ENCODE data around the gene FBXO28.

Gene FBXO28

DNA sequence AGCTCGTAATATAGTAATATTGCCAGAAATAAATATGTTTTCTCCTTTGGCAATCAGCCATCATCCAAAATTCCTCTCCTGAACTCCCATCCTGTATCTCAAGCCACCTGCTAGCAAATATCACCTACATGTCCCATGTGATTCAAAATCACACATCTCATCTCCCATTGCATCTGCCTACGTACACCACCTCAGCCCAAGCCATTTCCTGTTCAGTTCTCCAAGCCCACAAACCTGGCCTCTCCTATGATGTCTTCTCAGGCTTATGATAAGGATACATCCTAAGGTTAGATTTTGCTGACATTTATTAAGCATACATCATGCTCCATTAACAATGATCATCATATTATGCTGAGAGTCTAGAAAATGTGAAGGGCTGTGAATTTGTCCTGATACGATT, 37.2 kb downstream of the FBXO28 start:
- DNase-seq (ENCODE audit: low read depth in 2 of 2), result no peak

DNA sequence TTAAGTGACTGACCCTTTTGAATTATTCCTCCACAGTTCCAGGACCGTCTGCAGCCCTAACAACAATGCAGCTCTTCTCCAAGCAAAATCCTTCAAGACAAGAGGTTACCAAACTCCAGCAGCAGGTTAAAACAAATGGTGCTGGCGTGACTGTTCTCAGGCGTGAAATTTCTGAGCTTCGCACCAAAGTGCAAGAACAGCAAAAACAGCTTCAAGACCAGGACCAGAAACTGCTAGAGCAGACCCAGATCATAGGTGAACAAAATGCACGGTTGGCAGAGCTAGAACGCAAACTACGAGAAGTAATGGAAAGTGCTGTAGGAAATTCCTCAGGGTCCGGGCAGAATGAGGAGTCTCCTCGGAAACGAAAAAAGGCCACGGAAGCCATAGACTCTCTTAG, 43.4 kb downstream of the FBXO28 start:
- no peak for DNase-seq (ENCODE audit: low read depth in 2 of 2)

DNA sequence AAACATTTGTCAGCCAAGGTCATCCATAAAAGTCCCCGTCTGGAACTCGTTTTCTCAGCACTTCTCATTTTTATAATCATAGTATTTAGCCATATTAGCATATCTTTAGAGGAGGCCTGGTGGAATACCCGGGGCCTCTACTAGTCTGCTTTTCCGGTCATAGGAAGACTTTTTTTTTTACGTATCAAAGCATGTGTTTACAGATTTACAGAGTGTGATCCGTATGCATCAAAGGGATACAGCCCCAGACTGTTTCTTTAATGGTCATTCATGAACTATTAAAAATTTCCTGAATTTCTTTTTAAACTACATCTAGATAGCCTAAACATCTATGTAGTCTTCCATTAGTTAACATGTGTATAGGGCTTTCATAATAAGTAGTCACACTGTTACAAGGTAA, 45.6 kb downstream of the FBXO28 start:
- no peak for DNase-seq (ENCODE audit: low read depth in 2 of 2)

DNA sequence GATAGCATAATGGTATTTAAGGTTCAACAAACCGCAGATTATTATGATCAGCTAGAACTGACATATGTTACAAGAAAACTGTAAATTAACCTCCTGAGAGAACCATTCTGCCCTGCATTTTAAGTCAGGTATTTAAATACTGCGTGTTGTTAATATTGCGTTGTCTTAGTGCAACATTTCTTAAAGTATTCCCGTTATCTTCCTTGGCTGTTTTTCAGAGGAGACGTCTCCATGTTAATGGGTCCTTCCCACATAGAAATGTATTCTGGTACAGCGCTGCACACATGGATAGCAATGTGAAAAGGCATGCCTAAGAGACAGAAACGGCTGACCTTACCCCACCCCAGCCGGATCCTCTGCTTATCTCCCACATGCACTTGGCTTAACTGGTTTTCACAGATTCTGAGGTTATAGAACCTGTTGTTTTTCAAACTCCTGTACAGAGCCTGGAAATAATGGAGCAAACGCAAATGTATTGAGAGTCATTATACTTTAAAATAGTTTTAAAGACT, 46.3 kb downstream of the FBXO28 start:
- DNase-seq (ENCODE audit: low read depth in 2 of 2), result no peak

DNA sequence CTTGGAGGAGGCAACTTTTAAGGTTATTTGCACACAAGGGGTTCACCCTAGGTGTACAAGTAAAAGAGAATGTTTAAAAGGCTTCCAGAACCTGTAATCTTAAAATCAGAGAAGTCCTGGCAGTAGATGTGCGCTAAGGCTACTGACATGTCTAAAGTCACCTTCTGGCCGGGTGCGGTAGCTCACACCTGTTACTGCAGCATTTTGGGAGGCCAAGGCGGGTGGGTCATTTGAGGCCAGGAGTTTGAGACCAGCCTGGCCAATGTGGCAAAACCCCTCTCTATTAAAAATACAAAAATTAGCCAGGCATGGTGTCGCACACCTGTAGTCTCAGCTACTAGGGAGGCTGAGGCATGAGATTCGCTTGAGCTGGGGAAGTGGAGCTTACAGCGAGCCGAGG, 48.9 kb downstream of the FBXO28 start:
- no peak for DNase-seq (ENCODE audit: low read depth in 2 of 2)

DNA sequence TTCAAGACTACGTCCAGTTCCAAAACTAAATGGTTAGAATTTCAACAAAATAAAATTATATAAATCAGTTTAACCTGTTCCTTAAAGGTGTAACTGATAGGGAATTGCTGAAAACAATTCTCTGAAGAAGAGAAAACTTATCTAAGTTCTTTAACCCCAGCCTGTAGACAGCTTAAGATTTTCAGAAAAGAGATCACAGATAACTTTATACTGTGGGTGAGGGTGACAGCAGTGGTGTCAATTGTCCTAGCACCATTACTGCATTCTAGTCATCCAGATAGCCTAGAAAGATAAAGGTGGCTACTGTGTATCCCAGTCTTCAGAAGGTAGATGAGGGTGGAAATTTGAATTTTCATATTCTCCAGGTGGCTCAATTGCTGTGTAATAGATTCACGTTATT, 49.4 kb downstream of the FBXO28 start:
- no peak for DNase-seq (ENCODE audit: low read depth in 2 of 2)

DNA sequence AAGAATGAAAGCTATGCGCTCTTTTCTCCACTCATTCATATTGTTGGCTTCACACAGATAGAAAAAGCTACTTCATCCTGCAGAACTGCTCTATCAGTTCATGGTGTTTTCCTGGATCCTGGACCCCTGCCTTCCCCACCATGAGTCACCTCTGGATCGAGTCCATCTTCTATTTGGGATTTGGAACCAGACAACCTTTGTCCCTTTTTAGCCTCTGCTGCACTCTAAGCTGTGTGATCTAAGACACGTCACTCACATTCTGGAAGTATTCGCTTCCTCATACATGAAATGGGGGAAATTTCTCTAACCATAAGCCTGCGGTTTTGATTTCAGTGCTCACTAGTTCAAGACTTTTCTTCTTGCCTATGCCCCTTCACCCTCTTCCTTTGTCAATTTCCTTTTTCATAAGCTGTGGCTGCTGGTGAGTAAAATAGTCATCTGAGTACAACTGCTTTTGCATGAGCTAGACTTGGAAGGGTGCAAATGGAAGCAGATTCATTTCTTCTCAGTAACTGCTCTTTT, 55.0 kb downstream of the FBXO28 start:
- DNase-seq (ENCODE audit: low read depth in 2 of 2), result no peak

DNA sequence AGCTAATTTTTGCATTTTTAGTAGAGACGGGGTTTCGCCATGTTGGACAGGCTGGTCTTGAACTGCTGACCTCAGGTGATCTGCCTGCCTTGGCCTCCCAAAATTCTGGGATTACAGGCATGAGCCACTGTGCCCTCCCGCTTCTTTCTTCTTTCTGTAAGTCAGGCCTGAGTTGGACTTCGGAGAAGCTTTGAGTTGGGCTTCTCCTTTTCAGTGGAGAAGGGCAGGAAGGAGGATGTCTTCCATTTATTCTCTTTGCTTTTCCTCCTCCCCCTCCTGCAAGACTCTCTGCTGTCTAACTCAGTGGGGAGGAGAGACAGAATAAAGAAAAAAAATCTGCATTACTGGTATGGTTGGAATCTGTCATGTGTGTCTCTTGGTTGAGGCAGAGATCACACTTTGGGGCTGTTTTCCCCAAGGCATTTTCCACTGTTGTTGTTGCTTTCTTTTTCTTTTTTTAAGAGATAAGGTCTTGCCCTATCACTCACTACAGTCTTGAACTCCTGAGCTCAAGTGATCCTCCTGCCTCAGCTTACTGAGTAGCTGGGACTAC, 55.9 kb downstream of the FBXO28 start:
- no peak for DNase-seq (ENCODE audit: low read depth in 2 of 2)

DNA sequence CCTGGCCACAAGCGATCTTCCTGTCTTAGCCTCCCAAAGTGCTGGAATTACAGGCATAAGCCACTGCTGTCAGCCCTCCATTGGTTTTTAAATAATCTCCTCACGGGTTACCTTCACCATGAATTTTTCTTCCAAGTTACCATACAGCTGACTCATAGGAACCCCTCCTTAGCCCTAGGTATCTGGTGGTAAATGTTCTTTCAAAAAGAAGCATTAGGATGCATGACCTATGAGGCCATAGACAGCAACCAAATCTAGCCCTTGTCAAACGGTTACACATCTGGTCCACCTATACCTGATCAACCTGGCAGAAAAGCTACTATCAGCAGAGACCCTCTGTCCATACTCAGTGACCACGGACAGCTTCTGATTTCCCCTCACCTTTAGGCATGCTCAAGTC, 56.4 kb downstream of the FBXO28 start:
- DNase-seq (ENCODE audit: low read depth in 2 of 2), result no peak

DNA sequence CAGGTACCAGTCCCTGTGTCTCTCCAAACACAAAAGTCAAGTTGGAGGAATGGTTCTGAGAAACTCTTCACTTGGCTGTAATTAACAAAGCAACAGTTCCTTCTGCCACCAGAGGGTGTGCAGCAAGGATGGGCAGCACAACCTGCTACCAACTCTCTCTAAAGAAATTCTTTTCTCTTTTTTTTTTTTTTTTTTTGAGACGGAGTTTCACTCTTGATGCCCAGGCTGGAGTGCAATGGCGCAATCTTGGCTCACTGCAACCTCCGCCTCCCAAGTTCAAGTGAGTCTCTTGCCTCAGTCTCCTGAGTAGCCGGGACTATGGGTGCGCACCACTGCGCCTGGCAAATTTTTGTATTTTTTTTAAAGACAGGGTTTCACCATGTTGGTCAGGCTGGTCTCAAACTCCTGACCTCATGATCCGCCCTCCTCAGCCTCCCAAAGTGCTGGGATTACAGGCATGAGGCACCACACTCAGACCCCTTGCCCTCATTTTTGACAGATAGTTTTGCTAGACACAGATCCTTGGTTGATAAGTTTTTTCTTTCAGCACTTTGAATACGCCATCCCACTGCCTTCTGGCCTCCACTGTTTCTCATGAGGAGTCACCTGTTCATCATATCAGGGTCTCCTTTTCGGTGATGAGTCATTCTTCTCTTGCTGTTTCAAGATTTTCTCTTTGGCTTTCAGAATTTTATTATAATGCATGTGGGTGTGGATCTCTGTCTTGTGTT, 57.0 kb downstream of the FBXO28 start:
- DNase-seq (ENCODE audit: low read depth in 2 of 2), result no peak

DNA sequence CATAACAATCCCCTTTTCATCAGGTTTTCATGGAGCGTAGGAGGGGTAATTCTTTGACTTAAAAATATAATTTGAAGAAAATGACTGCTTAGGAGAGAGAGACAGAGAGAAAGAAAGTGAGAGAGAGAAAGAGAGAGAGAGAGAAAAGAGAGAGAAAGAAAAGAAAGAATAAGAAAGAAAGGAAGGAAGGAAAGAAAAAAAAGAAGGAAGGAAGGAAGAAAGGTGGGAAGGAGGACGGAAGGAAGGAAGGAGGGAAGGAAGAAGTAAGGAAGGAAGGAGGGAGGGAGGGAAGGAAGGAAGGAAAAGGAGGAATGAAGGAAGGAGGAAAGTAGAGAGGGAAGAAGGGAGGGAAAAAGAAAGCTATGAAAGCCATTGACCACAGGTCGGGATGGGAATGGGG, 58.3 kb downstream of the FBXO28 start:
- no peak for DNase-seq (ENCODE audit: low read depth in 2 of 2)

DNA sequence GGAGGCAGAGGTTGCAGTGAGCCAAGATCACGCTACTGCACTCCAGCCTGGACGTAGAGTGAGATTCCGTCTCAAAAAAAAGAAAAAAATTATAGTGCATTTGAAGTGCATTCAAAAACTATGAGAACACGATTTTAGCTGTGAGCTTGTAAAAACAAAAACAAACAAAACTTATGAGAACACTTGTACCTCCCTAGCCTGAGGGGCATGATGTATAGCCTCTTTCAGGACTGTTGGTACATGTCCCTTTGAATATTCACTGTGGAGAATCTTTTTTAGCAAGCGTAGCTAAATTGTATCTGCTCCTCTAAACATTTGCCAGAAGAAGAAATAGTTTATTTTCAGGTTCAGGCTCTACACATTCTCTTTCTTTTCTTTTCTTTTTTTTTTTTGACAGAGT, 59.6 kb downstream of the FBXO28 start:
- no peak for DNase-seq (ENCODE audit: low read depth in 2 of 2)

DNA sequence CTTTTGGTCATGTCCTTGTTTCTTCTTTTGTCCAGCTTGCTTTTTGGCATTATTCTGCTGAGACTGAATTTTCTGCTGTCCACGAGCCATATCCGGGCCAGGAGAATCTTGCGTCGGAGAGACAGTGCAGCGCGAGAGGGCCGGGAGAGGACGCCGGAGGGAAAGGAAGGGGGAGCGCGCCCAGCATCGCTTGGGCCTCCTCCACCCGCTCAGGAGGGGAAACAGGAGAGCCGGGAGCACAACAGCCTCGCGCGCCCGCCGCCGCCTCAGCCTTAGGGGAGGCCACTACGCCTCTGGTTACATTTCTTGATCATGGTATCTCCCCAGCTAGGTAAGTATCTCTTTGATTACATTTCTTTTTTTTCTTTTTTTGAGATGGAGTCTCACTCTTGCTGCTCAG, 61.7 kb downstream of the FBXO28 start:
- DNase-seq (ENCODE audit: low read depth in 2 of 2), result no peak

DNA sequence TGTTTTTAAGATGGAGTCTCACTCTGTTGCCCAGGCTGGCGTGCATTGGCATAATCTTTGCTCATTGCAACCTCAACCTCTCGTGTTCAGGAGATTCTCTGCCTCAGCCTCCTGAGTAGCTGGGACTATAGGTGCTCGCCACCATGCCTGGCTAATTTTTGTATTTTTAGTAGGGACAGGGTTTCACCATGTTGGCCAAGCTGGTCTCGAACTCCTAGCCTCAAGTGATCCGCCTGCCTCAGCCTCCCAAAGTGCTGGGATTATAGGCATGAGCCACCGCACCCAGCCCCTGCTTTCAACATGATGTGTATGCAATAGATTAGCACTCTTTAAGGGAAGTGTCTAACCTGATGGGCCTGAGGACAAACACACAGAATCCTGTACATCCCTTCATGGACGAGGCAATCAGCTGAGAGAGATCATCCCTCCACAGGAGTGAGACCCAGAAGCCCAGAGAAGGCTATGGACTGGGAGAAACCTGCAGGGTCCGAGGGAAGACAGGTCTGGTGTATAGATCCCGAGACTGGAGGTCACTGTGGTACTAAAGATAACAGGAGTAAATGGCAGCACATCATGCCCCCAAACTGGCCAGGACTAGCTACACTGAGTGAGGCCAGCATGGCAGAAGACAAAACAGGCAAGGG, 63.6 kb downstream of the FBXO28 start:
- DNase-seq (ENCODE audit: low read depth in 2 of 2), result no peak

DNA sequence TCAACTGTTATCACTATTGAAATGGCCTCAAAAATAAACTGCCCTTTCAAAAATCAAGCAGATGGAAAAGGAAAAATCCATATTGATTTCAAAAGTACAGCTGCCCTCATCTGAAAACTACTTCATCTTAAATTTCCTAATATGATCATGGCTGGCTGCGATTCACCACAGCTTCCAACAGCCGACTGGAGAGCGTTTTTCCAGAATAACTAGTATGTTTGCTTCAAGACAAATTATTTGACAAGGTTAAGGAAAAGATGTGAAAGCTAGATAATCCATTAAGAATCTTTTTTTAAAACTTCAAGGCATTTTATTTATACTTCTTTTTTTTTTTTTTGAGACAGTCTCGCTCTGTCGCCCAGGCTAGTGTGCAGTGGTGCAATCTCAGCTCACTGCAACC, 65.0 kb downstream of the FBXO28 start:
- DNase-seq (ENCODE audit: low read depth in 2 of 2), result no peak

DNA sequence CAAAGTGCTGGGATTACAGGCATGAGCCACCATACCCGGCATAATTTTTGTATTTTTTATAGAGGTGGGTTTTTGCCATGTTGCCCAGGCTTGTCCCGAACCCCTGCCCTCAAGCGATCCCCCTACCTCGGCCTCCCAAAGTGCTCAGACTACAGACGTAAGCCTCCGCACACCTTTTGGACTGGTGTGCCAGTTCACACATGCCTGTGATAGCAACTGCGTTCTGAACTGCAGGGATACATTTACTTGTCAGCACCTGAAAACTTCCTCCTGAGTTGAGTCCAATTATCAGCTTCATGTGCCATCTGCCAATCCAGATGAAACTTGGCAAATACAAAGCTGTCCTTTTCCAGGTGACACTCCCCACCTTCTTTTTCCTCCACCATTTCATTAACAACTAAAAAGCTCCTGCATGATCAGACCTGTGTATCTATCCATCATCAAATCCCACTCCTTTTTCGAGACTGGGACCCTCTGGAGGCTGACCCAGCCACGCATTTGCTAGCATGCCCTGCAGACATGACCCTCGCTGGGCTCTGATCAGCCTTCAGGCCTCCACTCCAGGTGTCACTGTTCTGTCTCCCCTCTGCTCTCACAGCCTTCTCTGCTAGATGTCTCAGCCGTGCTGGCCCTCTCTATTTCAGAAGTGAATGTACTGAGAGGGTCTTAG, 67.0 kb downstream of the FBXO28 start:
- DNase-seq (ENCODE audit: low read depth in 2 of 2), result no peak

DNA sequence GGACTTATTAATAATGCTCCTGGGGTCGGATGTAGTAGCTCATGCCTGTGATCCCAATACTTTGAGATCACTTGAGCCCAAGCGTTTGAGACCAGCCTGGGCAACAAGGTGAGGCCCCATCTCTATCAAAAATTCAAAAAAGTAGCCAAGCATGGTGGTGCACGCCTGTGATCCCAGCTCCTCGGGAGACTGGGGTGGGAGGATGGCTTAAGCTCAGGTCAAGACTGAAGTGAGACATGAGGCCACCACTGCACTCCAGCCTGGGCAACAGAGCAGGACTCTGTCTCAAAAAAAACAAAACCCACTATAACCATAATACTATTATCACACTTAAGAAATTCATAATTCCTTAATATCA, 67.5 kb downstream of the FBXO28 start:
- no peak for DNase-seq (ENCODE audit: low read depth in 2 of 2)

DNA sequence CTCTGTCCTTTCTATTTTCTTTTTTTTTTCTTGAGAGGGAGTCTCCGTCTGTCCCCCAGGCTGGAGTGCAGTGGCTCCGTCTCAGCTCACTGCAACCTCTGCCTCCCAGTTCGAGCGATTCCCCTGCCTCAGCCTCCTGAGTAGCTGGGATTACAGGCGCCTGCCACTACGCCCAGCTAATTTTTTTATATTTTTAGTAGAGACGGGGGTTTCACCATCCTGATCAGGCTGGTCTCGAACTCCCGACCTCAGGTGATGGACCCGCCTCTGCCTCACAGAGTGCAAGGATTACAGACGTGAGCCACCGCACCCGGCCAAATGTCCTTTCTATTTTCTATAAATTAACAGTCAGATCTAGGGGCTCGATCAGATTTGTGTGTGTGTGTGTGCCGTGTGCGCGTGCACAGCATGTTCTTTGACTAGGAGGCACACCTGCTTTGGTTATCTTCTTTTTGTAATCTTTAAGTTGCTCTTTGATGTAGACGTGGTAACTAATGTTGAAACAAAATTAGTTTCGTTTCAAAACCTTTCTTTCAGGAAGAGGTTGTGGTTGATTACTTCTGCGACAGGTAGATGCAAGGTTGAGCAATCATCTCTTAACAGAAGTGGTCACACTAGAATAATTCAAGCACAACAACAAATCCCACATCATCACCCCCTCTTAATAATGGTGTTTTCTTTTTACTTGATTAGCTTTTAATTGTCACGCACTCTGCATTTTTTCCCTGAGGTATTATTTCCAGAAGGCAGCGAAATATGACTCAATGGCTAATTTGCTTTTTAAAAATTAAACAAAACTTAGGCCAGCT, 68.3 kb downstream of the FBXO28 start:
- DNase-seq (ENCODE audit: low read depth in 2 of 2), result peak; percentile 27 to 33

DNA sequence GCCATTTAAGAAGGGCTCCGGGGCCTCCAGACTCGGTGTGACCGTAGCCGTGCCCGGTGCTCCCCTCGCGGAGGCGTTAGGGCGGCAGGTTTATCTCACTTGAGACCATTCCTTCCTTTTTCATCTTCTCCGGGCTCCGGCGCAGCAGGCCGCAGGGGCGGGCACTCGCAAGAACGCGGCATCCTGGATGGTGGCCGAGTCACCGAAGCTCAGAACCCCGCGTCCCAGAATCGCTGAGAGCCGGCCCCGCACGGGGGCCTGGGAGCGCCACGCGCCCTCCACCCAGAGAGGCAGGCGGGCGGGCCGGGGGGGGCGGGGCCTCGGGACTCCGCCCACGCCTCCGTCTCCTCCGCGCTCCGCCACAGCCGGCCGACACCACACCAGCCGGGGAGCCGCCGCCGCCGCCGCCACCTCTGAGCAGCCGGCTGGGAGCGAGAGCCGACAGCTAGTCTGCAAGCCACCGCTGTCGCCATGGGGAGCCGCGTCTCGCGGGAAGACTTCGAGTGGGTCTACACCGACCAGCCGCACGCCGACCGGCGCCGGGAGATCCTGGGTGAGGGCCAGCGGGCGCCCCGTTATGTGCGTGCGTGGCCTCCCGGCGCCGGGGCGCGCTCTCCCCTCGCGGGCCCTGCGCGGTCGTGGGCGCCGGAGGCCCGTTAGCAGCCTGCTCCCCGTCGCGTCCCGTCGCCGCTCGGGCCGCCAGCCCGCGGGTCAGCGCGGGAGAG, 69.1 kb downstream of the FBXO28 start, which contains the start of gene DEGS1:
Gene DEGS1, plus strand, starts transcription at position 375 of the 725 bp plus-strand sequence. Its CDS starts 97 bp downstream, at position 472.
- DNase-seq (ENCODE audit: low read depth in 2 of 2), result peak; percentile 69 to 73

DNA sequence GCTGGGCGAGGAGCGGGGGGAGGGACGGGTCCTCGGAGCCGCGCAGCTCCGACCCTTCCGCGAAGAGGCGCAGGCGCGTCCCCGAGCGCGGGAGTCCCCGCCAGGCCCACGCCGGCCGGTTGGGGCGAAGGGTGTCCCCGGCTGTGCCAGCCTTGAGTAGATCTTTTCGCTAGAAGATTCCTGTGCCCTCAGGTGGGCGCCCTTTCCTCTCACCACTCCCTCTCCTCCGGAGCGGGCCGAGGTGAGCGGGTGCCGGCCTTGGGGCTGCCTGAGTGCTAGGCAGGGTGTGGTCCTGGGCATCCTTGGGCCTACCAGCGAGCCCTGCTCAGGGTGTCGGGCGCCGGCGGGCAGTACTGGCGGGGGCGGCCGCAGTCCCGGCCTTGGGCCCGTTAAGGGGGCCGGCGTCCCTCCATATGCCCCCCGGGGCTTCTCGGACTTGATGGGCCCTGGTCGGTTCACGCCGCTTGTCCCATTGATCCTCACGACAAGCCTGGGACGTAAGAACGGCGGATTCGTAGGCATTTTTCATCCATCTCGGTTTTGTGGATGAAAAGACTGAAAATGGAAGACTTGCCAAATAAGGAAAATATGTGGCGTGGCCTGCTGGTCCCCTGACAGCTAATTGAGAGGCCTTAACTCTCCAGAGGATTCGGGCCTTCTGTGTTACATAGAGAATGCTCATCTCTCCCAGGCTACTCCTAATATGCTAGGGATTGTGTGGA, 69.8 kb downstream of the FBXO28 start:
- peak; percentile 31 to 38 for DNase-seq (ENCODE audit: low read depth in 2 of 2)
